ENCODE measurements around the gene RAB6B. TPM values are rescaled to one million over a fixed set of nuclear protein-coding genes. Genes with fewer than 3 reads are reported as not detected.

The RAB6B gene
- polyA plus RNA-seq, 1 donor, result 15.3 TPM

DNA sequence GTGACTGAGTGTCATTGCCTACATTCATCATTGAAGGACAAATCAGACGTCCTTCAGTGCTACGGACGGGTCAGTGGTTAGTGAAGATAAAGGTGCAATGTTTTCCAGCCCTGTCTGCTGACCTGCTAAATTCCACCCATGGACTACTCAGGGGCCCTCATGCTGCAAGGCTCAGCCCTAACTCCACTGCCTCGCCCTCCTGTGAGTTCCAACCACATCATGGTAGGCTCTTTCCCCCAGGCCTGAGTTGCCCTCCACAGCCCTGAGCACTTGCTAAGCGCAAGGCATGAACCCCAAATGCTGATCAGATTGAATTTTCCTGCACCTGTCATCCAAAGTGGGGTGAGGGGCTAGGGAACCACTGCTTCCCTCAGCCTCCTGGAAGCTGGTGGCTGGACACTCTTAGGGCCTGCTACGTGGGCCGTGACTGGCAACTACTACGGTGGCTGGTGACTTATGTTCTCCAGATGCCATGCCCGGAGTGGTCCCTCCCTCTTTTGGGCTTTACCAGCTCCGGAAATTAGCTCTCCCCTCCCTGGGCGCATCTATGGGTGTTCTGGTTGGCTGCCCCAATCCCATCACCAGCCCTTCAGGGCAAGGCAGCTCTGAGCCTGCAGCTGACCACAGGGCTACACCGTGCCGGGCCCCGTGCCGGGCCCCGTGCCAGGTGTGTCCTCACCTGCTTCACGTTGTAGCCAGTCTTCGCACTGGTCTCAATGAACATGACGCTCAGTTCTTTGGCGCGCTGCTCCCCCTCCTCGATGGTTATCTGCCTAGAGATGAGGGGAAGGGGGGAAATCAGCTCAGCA, 58.0 kb downstream of the RAB6B start:
- no peak for DNase-seq

- no peak for DNase-seq
These were observed 59.1 kb downstream of the RAB6B start for GRCh38 chr3:133836497-133837158.

- DNase-seq, result no peak
These were observed 59.7 kb downstream of the RAB6B start for GRCh38 chr3:133835961-133836360.

- no peak for DNase-seq
These were observed 60.3 kb downstream of the RAB6B start for GRCh38 chr3:133835418-133835743.

DNA sequence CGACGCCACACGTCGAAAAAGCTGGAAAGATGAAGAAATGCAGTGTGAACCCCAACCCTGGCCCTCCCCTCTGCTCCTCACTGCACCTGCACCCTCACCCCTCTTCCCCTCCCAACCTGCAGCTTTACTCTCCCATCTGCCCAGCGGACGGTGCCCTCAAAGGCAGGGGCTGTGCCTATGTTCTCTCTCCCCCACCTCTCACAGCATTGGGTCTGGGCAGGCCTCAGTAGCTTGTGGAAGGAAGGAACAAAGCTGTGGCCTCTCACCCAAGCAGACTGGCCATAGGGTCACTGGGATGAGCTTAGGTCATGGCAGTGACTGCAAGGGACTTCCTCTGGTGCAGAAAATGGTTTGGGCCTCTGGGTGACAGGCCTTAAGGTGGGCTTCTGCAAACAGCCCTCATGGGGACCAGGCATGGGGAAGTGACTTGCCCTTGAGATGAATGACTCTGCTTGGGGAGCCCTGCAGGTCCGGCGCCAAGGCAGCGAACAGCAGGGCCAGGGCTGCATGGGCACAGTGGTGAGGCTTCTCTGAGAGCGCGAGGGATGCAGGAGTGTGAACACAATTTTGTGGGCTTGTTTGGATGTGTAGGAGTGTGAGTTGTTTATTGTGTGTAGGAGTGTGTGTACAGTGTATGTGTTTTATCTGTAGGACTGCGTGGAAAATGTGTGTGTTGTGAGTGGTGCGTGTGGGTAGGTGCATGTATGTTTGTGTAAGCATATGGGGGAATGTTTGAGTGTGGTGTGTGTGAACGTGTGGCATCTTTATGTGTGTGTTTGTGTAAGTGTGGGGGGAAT, 60.9 kb downstream of the RAB6B start:
- DNase-seq, result no peak

DNA sequence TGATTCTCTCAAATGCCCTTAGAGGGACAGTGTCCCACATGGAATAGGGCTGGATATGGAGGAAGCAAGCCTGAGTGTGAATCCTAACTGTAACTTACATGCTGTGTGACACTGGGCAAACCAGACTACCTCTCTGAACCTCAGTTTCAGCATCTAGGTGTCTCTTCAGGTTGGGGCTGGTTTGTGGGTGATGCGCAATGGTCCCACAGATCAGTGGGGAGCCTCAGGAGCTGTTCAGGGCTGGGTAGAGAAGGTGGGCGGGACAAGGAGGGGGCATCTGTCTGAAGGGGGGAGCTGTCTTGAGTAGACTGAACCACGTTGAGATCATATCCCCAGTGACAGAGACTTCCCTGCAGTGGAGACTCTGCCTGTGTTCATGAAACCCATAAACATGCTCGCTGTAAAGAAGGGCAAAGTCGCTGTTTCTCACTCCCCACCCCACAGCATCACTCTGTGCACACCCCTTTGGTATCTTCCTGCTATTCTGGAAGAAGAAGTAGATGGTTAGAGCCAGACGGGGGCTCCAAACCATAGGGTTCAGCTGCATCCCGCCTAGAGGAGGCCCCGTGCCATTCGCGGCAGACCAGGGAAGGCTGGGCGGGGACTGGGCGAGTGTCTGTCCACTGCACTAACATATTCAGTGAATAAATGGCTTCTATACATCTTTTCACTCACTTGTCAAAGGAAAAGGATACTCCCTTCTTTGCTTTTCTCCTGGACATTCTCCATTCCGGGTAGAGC, 61.6 kb downstream of the RAB6B start:
- DNase-seq, result no peak

DNA sequence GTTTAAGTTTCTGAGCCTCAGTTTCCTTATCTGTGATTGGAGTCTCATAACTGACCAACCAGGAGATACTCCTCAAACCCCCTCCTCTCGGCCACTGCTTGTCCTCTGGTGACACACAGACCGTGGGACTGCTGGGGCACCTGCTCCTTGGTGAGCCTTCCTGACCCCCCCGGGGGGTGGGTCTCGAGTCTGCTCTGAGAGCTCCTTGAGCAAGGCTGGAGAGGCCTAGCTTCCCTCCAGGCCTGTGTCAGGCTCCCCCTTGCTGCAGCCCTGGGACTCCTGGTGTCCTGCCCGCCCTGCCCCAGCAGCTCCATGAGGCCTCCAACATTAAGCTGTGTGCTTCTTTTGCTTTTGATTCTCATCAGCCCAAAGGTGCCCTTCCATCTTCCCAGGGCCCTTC, 62.4 kb downstream of the RAB6B start:
- DNase-seq, result no peak

- DNase-seq, result no peak
These were observed 62.9 kb downstream of the RAB6B start for GRCh38 chr3:133832802-133833144.

DNA sequence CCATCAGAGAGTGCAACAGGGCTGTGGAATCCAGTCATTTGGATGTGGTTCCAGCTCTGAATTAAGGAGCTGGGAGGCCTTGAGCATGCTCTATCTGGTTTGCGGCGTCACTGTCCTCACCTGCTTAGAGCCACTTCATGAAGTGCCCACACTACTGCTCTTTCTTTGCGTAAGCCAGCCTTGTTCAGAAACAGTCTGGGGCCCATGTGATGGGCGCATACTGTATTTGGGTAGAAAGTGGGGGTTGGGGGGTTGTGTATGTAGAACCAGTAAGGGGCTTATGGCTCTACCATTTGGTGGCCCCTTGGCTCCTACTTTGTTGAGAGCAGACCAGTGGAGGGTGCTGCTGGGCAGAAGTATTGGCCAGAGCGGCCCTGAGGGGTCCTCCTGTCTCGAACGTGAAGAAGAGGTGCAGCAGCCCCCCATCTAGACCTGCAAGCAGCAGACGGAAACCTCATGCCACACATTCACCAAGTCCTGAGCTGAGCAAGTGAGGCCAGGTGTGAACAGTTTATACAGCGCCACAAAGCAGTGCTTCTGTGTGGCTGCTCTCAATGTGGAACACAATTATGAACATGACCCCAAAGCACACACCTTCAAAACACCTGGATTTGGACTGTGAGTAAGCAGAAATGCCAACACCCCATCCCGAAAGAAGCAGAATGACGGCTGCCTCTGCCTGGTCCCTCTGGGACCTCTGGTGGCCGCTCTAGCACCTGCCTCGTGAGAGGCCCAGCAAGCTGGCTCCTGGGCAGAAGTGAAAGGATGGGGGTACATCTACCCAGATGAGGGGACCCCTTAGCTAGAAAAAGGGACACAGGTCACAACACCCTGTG, 63.5 kb downstream of the RAB6B start:
- DNase-seq, result no peak

- DNase-seq, result no peak
These were observed 65.6 kb downstream of the RAB6B start for GRCh38 chr3:133830071-133830470.

- no peak for DNase-seq
These were observed 66.4 kb downstream of the RAB6B start for GRCh38 chr3:133829310-133829707.

DNA sequence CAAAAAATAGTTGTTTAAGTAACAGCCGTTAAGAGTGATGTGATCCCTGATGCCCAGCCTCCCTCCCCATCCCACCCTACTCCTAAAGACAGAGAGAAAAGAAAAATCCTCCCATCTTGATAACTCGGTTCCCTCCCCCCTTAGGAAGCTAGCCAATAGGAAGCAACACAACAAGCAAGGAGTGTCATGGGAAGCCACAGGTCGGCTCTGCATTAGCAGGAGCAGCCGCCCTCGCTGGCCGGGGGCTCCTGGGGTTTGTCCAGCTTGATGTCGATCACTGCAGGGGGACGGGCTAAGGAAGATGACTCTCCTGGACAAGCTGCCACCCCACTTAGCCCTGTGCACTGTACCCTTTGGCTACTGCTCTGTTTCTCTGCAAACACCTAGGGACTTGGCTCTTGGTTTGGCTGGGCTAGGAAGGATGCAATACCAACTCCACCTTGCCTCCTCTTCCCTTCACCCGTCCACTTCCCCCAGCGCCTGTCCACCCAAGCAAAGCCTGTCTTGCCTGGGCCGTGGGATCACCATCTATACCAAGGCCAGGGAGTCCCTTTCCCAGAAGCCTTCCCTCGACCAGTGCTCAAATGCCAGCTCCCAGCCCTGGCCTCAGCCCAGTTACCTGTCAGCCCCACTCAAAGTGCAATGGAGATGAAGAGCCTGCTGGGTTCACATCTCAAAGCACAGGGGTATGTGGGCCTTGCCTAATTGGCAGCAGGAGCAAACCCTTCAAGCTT, 66.9 kb downstream of the RAB6B start:
- no peak for DNase-seq

DNA sequence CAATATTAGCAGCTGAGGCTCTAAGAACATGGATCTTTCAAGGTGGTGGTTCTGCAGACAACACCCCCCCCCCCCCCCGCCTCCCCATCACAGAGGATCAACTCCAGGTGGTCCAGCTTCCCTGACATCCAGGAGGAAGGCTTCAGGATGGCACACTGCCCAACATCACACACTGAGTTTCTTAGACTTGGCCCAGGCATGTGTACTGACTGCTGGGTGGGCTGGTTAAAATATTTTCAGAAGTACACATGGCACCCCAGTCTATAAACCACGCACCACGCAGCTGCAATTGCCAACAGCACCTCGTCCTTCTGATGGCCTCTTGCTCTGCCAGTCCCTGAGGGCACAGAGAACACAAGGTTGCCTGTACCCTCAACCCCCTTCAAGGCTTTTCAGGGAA, 68.0 kb downstream of the RAB6B start:
- no peak for DNase-seq

- no peak for DNase-seq
These were observed 68.5 kb downstream of the RAB6B start for GRCh38 chr3:133827136-133827535.

DNA sequence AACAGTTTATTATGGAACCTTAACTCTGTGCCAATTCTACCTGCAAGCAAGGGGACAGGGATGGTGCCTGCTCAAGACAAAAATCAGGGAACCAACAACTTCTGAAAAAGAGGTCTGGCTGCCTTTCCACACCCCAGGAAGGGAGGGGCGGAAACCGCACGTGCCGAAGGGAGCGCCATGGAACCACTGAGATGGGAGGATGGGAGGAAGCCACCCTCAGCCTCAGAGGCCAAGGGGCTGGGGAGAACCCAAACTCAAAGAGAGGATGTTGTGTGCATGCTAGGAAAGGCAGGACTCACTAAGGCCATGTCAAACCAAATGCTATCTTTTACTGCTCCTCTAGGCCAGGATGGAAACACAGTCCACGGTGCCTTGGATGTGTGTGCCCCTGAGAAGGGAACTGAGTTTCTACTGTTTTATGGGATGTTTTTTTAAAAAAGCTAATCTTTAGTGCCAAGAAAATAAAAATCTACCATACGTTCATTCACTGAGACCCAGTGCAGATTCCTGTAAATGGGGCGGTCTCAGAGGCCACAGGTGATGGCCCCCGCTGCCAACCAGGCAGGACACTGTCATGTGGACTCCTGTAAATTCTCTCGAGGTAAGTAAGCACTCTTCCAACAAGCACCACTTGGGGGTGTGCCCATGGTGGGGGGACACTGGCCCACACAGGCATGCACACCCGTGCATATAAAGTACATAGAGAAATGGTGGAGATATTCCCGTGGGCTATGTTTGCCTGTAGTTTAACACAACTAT, 69.5 kb downstream of the RAB6B start:
- no peak for DNase-seq

GRCh38 chr3:133824961-133825485, 70.7 kb downstream of the RAB6B start:
- DNase-seq, result no peak

- no peak for DNase-seq
These were observed 73.7 kb downstream of the RAB6B start for GRCh38 chr3:133821767-133822638.

GRCh38 chr3:133820889-133821675, 74.6 kb downstream of the RAB6B start:
- no peak for DNase-seq
